Fibroblast of skin of left quadriceps (primary cell): ENCODE data around the gene PRDX6.
"Not testable (repeated sequence)": the region's sequence is repeated elsewhere in the genome, so short reads cannot be mapped to it uniquely, and the experiment has no call there.

Experiments used
- DNase-seq, 2 experiments: peaks; one replicate each; pipeline ENCODE4 v3.0.0-alpha.2; 2013; ENCODE audit warnings: low read depth in 2 of 2

The PRDX6 gene

DNA sequence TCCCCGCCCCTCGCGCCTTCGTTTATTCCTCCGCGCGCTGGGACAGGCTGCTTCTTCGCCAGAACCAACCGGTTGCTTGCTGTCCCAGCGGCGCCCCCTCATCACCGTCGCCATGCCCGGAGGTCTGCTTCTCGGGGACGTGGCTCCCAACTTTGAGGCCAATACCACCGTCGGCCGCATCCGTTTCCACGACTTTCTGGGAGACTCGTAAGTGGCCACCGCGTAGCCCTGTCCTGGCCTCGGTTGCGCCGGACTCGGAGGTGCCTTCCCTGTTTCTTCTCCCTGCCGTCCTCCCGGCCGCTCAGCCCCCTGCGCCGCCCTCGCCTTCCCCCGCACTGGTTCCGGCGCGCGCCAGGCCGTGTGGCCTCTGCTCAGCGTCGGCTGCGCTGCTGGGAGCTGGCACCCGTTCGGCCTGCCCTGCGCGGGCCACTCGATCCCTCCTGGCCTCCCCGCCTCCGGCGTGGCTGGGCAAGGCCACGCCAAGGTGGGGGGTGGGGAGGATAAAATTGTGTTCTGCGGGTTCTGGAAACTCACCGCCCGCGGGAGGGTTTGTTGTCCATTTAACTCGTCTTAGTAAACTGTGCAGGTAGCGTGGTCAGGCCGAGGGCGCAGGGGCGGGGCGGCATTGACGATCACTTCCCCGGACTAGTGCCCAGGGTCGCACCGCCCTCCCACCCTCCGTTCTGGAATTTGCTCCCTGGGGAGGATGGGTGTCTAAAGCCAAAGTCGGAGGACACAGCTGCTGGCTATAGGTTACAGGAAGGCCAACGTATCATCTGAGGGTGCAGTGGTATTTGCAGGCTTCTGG is at the start of gene PRDX6:
Gene PRDX6, plus strand, starts transcription at position 50 of the 808 bp plus-strand sequence. Its CDS starts 63 bp downstream, at position 113.
- peak; percentile 63 to 64 for DNase-seq

- peak; percentile 82 to 86 for DNase-seq
Measured at GRCh38 chr1:173429471-173430402, 47.4 kb upstream of the PRDX6 start.

GRCh38 chr1:173430677-173431303 is 46.3 kb upstream of the PRDX6 start:
- DNase-seq = no peak

- peak; percentile 78 to 80 for DNase-seq
Measured at GRCh38 chr1:173431304-173432045, 45.7 kb upstream of the PRDX6 start.

- DNase-seq = no peak
Measured at GRCh38 chr1:173432331-173432730, 44.8 kb upstream of the PRDX6 start.

- DNase-seq = no peak
Measured at GRCh38 chr1:173433751-173434326, 43.3 kb upstream of the PRDX6 start.

DNA sequence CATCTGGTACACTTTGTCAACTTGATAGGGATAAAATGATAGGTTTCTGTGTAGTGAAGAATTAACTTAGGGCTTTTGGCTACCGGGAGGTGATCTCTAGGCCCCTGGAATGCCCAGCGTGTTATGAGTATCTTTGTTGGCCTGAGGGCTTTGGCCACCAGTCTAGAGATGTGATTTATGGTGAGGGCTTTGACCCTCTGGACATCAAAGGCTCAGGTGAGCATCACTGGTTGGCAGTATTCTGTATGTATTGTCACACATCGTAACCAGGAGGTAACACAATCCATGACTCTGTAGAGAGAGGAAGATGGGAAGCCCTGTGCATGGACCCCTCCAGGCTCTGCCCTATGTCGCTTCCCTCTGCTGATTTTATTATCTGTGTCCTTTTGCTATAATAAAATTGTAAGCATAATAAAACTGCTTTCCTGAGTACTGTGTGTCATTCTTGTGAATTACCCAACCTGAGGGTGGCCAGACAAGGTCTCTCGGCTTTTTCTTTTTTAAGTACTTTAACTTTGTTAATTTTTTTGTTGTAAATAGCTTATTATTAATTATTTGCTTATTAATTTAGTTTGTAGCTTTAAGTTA is 40.2 kb upstream of the PRDX6 start:
- no peak for DNase-seq

- DNase-seq = no peak
Measured at GRCh38 chr1:173438675-173439074, 38.5 kb upstream of the PRDX6 start.

DNA sequence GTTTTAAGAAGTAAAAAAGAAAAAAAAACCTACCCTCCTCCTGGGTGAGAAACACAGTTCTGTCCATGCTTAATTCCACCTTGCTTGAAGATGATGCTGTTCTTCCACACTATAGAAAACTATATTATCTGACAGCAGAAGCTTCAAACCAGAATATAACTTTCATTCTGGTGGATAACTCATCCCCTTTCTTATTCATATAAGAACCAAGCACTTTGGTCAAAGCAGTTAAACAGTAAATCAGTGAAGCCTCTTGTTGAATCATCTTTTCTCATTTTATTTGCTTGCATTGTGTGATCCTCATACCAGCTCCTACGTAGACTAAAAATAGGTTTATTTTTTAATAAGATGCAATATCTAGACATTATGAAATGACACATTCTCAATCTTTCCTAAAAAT is 36.7 kb upstream of the PRDX6 start:
- DNase-seq = no peak

- no peak for DNase-seq
Measured at GRCh38 chr1:173444757-173445156, 32.4 kb upstream of the PRDX6 start.

GRCh38 chr1:173445164-173445563 is 32.0 kb upstream of the PRDX6 start:
- DNase-seq = no peak

GRCh38 chr1:173445656-173446055 is 31.5 kb upstream of the PRDX6 start:
- DNase-seq = no peak

GRCh38 chr1:173447224-173447623 is 29.9 kb upstream of the PRDX6 start:
- DNase-seq = no peak

GRCh38 chr1:173448945-173449344 is 28.2 kb upstream of the PRDX6 start:
- DNase-seq = no peak

DNA sequence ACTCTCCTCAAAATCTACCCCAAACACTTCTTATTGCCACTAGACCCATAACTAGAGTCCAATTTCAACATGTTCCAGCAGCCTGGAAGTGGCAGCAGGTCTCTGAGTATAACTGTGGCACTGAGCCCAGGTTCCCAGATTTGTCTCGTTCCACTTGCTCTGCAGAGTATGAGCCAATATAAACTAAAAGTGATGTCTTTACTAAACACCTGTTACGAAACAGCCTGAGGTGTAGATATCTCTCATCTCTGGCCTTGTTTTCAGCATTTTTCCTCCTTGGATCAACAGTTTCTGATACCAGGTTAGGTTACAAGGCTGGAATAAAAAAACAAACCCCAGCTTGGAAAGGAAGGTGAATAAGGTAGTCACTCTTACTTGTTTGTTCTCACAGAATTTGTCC is 25.2 kb upstream of the PRDX6 start:
- no peak for DNase-seq

DNA sequence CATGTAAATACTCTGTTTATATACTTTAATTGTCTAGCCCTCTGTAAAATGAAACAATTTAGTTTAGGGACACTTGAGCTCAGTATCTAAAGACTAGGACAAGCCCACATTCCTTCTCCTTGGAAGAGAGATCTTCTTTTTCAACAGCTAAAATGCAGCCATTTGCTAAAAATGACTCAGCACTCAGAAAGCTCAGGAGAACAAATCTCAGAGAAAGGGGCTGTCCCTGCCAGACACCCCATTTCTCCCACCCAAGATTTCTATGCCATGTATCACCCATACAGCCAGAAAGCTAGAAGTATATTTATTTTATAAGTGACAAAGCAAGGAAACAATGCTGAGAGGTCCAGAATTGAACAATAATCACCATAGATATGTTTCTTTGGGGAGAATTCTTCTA is 23.2 kb upstream of the PRDX6 start:
- no peak for DNase-seq

GRCh38 chr1:173454966-173455524 is 22.1 kb upstream of the PRDX6 start:
- DNase-seq = no peak

DNA sequence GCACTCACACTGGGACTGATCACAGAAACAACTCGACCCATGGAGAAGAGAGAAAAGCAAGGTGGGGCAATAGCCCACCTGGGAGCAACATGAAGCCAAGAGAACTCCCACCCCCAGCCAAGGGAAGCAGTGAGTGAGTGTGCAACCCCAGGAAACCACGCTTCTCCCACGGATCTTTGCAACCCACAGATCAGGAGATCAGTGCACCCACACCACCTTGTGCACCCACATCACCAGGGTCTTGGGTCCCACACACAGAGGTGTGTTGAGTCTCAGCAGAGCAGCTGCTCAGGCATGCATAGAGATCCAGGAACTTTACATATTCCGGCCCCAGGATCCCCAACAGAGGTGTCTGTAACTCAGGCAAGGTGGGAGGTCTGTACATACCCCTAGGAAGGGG is 17.2 kb upstream of the PRDX6 start:
- DNase-seq = no peak

GRCh38 chr1:173462666-173463065 is 14.5 kb upstream of the PRDX6 start:
- not testable (repeated sequence) for DNase-seq

- DNase-seq = not testable (repeated sequence)
Measured at GRCh38 chr1:173464185-173464584, 12.9 kb upstream of the PRDX6 start.
